Activated T-helper 1 cell treated with Interleukin-2 at 50 U/mL for 16 hours (primary cell): ENCODE results near the gene PKIG.

Experiments used
- DNase-seq: peaks from one replicate; pipeline ENCODE4 v3.0.0-alpha.2; 2020; ENCODE audit warnings: low read depth

PKIG gene

DNA sequence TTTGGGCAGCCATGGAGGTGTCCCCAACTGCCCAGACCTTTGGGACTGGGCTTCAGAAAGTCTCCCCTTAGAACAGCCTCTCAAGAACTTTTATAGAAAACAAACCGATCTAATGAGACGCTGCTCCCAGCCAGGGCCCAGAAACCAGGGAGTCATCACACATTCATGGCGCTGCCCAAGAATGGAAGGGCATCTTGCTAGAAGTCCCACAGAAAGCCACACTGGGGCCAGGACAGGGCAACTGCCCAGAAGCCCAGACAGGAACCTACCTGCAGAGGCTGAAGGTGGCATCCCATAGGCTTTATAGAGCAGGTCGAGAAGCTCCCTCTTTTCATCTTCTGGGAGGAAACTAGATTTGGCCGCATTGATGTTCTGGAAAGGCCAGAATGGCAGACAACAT, 37.7 kb downstream of the PKIG start:
- DNase-seq: no peak

DNA sequence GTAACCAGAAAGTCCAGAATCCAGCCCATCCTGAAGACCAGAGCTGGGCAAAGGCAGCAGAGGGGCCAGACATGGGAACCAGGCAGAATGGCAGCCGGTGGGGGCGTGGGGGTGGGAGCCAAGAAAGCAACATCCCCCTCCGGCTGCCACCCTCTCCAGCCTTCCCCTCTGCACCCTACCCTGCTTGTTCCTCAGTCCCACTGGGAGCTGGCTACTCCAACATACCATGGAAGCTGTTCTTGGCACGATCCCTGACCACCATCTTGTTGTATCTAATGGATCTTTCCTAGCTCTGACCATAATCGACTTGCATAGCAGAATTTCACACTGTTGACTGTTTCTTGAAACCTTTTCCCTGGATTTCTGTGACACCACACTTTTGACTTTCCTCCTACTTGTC, 38.9 kb downstream of the PKIG start:
- no peak for DNase-seq

- DNase-seq: no peak
Observed at GRCh38 chr20:44621939-44622338, 39.6 kb downstream of the PKIG start.

GRCh38 chr20:44622501-44623270, 40.3 kb downstream of the PKIG start:
- no peak for DNase-seq

DNA sequence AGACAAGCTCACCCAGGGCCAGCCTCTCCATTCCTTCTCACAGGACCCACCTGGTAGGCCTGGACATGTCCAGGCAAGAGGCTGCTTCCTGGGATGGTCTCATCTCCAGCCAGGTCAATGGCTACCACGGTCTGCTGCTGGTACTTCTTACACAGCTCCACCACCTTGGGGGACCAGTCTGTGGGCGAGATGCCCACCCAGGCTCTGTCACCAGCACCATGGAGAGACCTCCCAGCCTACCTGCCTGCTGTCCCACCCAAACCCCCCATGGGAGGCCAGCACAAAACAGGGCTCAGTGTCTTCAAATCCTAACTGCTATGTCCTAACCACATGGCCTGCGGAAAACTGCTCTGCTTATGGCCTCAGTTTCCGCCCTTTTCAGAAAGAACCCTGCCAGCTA, 41.8 kb downstream of the PKIG start:
- DNase-seq: no peak

GRCh38 chr20:44624743-44625271, 42.4 kb downstream of the PKIG start:
- DNase-seq: no peak

GRCh38 chr20:44625361-44625760, 43.0 kb downstream of the PKIG start:
- no peak for DNase-seq

DNA sequence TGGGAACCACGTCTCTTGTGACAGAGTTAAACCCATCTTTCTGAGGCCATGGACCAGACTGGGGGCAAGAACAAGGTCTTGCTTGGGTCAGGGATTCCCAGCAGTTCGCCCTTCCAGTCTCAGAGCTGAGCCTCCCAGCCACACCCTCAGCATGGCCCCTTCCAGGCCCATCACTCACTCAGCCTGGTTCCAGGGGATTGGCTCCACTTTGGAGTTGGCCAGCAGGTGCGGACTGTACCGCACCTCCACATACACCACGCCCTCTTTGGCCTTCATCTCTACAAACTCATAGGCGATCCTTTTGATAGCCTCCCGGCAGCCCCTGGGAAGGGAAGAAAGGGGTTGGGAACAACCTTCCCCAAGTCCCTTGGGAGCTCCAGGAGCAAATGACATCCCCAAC, 43.9 kb downstream of the PKIG start:
- no peak for DNase-seq

- no peak for DNase-seq
Observed at GRCh38 chr20:44627364-44628010, 45.1 kb downstream of the PKIG start.

- DNase-seq: no peak
Observed at GRCh38 chr20:44629017-44629385, 46.6 kb downstream of the PKIG start.

GRCh38 chr20:44629542-44629941, 47.2 kb downstream of the PKIG start:
- no peak for DNase-seq

DNA sequence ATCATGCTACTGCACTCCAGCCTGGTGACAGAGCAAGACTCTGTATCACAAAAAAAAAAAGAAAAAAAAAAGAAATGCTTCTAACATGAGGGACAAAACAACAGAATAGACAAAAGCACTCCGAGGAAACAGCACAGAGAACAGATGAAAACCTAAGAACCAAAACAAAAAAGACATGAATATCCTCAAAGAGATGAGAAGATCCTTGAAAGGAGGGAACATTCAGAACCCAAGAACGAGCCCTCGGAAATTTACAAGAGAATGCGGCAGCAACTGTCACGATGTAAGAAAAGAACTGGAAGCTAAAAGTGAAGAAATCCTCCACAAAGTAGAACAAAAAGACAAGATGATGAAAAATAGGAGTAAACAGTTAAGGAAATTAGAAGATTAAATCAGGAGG, 47.9 kb downstream of the PKIG start:
- DNase-seq: no peak

DNA sequence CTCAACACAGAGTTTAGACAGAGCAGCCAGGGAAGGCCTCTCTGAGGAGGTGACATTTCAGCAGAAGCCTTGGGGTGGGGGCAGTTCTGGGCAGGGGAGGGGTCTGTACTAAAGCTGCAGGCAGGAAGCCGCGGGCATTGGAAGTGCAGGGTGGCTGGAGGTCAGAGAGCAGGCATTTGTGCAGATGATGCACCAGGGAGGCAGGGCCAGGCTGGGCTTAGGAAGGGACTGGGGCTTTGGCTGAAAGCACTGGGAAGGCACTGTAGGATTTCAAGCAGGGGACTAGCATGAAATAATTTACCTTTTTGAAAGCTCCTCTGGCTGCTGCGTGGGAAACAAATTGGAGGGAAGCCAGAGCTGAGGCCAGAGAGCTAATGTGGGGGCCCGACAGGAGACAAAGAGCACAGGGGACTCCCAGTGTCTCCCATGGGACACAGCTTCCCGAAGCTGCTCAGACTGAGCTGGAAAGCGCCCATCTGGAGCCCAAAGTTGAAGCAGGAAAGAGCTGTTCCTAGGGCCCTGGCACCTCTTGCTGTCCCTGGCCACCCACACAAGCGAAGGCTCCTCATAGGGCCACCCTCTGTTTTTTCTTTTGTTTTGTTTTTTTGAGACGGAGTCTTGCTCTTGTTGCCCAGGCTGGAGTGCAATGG, 49.8 kb downstream of the PKIG start:
- DNase-seq: no peak

DNA sequence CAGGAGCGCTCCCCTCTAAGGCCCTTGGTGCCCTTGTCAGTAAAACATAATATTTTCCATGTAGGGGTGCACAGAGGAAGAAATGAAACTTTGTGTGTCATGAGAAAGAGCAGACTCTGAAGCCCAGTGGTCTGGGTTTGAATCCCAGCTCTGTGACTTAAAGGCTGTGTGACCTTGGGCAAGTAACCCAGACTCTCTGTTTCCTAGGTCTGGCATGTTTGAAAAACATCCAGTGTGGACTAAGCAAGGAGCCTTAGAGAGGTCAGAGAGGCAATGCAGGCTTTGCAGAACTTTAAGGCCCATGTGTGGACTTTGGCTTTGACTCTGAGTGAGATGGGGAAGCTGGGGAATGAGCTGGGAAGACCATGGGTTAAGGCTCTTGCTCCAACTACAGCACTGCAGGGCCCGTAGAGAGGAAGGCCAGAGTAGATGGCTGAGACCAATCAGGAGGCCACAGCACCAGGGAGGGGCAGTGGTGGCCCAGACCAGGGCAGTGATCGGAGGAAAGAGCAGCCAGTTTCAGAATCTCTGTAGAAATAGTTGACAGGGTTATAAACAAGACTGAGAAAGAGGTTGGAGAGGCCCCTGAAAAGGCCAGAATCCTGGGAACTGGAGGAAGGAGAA, 50.9 kb downstream of the PKIG start:
- DNase-seq: no peak

DNA sequence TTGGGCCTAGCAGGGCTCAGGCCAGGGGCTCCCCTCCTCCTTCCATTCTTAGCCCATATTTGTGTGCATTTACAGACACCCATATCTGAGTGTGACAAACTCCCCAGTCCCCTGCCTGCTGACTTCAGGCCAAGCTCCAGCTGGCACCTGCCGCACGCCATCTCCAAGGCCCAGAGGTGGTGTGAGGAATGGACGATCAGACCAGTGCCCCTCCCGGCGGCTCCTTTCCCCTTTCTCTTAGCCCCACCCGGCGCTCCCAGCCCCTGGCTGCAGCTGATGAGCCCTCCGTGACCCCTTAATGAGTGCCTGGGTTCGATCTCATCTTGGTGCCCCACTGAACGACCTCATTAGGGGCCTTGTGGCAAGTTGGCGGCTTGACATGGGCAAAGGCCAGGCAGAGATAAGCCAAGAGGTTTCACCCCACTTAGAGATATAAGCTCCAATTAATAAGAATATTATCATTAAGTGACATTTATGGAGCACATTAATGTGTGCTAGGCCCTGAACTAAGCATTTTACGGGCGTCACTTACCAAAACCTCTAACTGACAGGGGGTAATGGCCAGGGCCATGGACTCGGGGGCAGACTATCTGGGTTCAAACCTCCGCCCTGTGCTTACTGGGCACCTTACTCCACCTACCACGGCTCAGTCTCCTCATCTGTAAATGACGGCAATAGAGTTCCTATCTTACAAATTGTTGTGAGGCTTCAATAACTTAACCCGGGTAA, 51.7 kb downstream of the PKIG start:
- DNase-seq: no peak

DNA sequence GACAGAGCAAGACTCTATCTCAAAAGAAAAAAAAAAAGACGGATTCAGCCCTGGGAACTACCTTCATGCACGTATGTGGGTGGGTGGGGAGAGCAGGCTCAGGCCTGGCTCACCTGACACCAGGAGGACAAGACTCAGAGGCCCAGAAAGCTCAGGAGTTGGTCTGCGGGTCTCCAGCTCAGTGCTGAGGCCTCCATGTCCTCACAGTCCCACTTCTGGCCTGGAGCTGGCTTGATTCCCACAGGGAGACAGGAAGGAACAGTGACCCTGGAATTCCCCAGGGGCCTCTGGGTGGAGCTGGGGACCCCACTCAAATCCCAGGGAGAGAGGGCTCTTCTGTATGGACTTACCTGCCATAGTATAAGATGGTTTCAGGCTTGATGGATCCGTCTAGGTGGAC, 53.5 kb downstream of the PKIG start:
- DNase-seq: no peak

GRCh38 chr20:44637042-44637441, 54.7 kb downstream of the PKIG start:
- DNase-seq: no peak

DNA sequence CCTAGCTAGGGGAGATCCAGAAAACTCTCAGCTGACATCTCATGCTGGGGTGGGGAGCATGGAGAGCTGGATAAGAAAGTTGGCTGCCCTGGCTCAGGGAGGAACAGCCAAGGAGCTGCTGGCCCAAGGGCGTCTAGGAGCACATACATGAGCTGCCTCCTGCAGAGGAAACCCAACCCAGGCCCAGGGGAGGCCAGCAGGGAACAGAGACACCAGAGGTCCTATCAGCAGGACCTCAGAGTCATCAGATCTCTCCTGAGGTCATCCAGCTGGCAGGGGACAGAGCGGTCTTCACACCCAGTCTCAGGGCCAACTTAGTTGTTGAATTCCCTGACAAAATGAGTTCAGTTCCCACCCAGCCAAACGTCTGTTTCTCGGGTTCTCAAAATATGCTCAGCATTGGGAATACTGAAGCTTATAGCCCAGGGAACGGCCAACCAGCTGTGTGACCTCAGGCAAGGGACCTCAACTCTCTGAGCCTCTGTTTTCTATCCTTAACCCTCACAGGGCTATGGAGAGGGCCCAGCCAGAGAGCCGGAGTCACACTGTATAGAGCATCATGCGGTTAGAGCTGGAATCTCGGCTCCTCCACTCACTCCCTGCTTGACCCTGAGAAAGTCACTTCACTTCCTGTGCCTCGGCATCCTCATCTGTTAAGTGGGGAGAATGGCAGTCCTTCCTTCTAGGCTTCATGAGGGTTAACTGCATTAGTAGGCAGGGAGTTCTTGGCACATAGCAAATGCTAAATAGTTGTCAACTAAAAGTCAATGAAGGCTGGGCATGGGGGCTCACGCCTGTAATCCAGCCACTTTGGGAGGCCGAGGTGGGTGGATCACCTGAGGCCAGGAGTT, 55.4 kb downstream of the PKIG start:
- no peak for DNase-seq

DNA sequence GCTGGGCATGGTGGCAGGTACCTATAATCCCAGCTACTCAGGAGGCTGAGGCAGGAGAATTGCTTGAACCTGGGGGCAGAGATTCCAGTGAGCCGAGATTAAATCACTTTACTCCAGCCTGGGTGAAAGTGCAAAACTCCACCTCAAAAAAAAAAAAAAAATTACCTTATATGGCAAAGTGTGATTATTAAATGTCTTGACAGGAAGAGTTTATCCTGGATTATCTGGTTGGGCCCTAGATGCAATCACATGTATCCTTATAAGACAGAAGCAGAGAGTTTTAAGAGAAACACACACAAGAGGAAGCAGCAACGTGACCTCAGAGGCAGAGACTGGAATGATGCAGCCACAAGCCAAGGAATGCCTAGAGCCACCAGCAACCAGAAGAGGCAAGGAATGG, 58.1 kb downstream of the PKIG start:
- DNase-seq: no peak

- no peak for DNase-seq
Observed at GRCh38 chr20:44641325-44641724, 58.9 kb downstream of the PKIG start.
